ENCODE measurements around the gene COPS2. TPM values are rescaled to one million over a fixed set of nuclear protein-coding genes. Genes with fewer than 3 reads are reported as not detected.
A peak's percentile ranks its signal among the peaks of the same experiment; 100 is the strongest.

The COPS2 gene
- total and polyA plus RNA-seq, 9 of the 15 experiments (the other 6 are each of a cell fraction or from before 2014, with no cell fraction given): 66.4 to 154 (median 117) TPM

DNA sequence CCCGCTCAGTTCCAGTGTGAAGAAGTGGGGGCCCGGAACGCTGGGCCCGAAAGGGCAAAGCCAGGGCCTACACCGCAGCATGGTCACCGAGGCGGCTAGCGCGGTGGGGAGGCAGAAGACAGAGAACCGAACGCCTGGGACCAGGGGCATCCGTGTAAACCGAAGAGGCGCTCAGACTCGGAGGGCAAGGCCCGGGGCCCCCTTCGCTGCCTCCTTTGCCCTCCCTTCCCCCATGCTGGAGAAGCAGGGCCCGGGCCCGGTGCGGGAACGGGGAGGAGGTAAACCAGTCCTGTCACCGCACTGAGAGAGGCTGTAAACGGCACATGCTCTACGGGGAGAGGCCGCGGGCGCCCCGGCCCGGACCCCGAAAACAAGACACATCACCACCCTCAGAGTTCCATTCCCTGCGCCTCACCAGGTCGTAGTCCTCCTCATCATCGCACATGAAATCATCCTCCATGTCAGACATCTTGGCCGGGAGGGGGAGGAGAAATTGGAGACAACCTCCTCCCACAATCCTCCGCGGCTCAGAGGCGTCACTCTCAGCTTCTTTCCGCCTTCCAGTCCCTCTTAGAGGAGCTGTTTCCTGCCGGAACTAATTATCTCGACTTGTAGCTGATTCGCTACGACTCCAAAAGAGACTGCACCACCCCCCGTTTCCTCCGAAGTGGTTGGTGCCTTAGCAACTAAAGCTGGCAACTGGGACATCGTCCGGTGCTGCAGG is at the start of gene COPS2 (continued):
- TF ChIP-seq RBFOX2 (IDR thresholded peaks at IDR 0.05; ENCODE audit: low read depth, low read length) (peak; percentile 84), ZNF232 (CRISPR knock-in tag; IDR thresholded peaks at IDR 0.05) (0 out of 2 replicates have a peak, but pooled peaks have one; percentile 21), SIN3B (IDR thresholded peaks at IDR 0.05; ENCODE audit: low read depth) (peak; percentile 77; the same call in 1 of the 2 replicates), PHTF2 (CRISPR knock-in tag; IDR thresholded peaks at IDR 0.05) (no peak), SOX6 (IDR thresholded peaks at IDR 0.05) (peak; percentile 56), BRCA1 (IDR thresholded peaks at IDR 0.05) (no peak), BRCA1 (CRISPR knock-in tag; IDR thresholded peaks at IDR 0.05) (no peak), NEUROD1 (IDR thresholded peaks at IDR 0.05; ENCODE audit: borderline replicate concordance, low read depth, low read length, partially characterized antibody) (peak; percentile 92), ARID1B (IDR thresholded peaks at IDR 0.05) (peak; percentile 6; the same call in 1 of the 2 replicates), EZH2 (IDR thresholded peaks at IDR 0.05; ENCODE audit: borderline replicate concordance, low read depth, low read length) (no peak), MCM3 (IDR thresholded peaks at IDR 0.05) (no peak), NR2C2 (CRISPR knock-in tag; IDR thresholded peaks at IDR 0.05) (no peak; the same call in none of the 2 replicates), NR2C2 (tag; IDR thresholded peaks at IDR 0.05) (peak; percentile 76), GTF2F1 (IDR thresholded peaks at IDR 0.05; ENCODE audit: low read depth, low read length) (0 out of 2 replicates have a peak, but pooled peaks have one; percentile 31), NFYB (IDR thresholded peaks at IDR 0.05; ENCODE audit: extremely low read depth, insufficient read length) (no peak), MAFF (IDR thresholded peaks at IDR 0.05; ENCODE audit: low read length) (0 out of 2 replicates have a peak, but pooled peaks have one; percentile 26), MEF2A (IDR thresholded peaks at IDR 0.05; ENCODE audit: control insufficient read depth, low read depth, low read length) (0 out of 2 replicates have a peak, but pooled peaks have one; percentile 28), JUNB (CRISPR knock-in tag; conservative IDR thresholded peaks at IDR 0.05) (no peak), ZBTB7A (IDR thresholded peaks at IDR 0.05; ENCODE audit: borderline replicate concordance, control insufficient read depth, low read depth, low read length) (no peak), LEF1 (IDR thresholded peaks at IDR 0.05) (no peak), CBX5 (IDR thresholded peaks at IDR 0.05; ENCODE audit: borderline replicate concordance, low read depth) (peak; percentile 54; the same call in 1 of the 2 replicates)
- TF ChIP-seq, protein P1, sequence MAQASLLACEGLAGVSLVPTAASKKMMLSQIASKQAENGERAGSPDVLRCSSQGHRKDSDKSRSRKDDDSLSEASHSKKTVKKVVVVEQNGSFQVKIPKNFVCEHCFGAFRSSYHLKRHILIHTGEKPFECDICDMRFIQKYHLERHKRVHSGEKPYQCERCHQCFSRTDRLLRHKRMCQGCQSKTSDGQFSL (CRISPR knock-in tag; IDR thresholded peaks at IDR 0.05): no peak
- TF ChIP-seq, protein P1 (tag; IDR thresholded peaks at IDR 0.05): no peak
- TF ChIP-seq, protein P2, sequence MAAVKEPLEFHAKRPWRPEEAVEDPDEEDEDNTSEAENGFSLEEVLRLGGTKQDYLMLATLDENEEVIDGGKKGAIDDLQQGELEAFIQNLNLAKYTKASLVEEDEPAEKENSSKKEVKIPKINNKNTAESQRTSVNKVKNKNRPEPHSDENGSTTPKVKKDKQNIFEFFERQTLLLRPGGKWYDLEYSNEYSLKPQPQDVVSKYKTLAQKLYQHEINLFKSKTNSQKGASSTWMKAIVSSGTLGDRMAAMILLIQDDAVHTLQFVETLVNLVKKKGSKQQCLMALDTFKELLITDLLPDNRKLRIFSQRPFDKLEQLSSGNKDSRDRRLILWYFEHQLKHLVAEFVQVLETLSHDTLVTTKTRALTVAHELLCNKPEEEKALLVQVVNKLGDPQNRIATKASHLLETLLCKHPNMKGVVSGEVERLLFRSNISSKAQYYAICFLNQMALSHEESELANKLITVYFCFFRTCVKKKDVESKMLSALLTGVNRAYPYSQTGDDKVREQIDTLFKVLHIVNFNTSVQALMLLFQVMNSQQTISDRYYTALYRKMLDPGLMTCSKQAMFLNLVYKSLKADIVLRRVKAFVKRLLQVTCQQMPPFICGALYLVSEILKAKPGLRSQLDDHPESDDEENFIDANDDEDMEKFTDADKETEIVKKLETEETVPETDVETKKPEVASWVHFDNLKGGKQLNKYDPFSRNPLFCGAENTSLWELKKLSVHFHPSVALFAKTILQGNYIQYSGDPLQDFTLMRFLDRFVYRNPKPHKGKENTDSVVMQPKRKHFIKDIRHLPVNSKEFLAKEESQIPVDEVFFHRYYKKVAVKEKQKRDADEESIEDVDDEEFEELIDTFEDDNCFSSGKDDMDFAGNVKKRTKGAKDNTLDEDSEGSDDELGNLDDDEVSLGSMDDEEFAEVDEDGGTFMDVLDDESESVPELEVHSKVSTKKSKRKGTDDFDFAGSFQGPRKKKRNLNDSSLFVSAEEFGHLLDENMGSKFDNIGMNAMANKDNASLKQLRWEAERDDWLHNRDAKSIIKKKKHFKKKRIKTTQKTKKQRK (IDR thresholded peaks at IDR 0.05; ENCODE audit: borderline replicate concordance, low read depth, low read length): no peak
